ENCODE data around the gene COL18A1. TPM values are rescaled to one million over a fixed set of nuclear protein-coding genes. Genes with fewer than 3 reads are reported as not detected.

The COL18A1 gene
- polyA plus RNA-seq, 2 of the 4 experiments (the other 2 are of a cell fraction): 17.3 to 88.4 TPM

DNA sequence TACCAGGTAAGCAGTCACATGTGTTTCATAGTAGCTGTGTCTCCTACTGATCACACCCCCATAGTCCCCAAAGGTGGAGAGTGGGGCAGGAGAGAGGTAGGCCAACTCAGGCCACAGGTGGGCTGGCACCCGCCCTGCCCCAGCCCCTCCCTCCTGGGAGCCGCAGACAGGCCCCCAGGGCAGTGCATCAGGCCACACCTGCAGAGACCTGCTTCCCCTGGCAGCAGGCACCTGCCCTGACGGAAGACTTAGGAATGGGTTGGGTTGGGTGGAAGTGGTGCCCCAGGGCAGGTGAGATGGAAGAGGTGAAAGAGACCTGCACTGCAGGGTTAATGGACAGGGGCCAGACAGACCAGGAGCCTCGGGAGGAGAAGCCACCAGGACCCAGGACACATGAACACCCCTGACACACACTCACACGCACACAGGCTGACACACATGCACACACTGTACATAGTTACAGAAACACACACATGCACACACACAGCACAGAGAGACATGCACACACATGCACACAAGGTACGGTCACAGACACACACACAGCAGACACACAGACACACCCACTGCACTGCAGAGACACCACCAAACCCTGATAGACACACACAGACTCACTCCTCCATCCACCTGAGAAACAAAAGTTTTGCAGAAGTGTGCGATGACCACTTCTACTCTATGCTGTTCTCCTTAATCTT is 1.7 kb upstream of the COL18A1 start:
- Histone ChIP-seq H3K4me3 (no peak overlapping the region), H3K4me1 (peaks cover 24% of the 10 kb centered on the region), H3K27ac (no peak overlapping the region; a peak in 1 of 6 replicates), H3K9me3 (peaks cover 12% of the 10 kb centered on the region; the same call in 2 of the 3 replicates), H3K4me2 (no peak overlapping the region)
- no peak for DNase-seq (ENCODE audit: low read depth in 1 of 2, low spot score in 1 of 2)
- CTCF ChIA-PET: interaction anchor here (1.3 kb wide), 1 partner anchor 74 kb away, joined by 3 read pairs; no protein-coding TSS in a partner anchor
- no peak for FAIRE-seq
- POLR2A ChIA-PET: no interaction called here
- 78% methylated on average over 5 of the region's 7 CpGs for WGBS (ENCODE audit: missing lambda C conversion rate)
- no peak for TF ChIP-seq HDAC2 (IDR thresholded peaks at IDR 0.05)
- TF ChIP-seq EHMT2 (IDR thresholded peaks at IDR 0.05; ENCODE audit: low read depth): no peak
- TF ChIP-seq CHD2 (IDR thresholded peaks at IDR 0.05; ENCODE audit: low read length, partially characterized antibody): no peak
- TF ChIP-seq ZNF302 (CRISPR knock-in tag; IDR thresholded peaks at IDR 0.05): no peak
- TF ChIP-seq PBX3 (IDR thresholded peaks at IDR 0.05): no peak
- no peak for TF ChIP-seq GATA3 (IDR thresholded peaks at IDR 0.05; ENCODE audit: borderline replicate concordance)
- no peak for TF ChIP-seq TP53 (CRISPR knock-in tag; IDR thresholded peaks at IDR 0.05)
- no peak for TF ChIP-seq MAFK (IDR thresholded peaks at IDR 0.05; ENCODE audit: partially characterized antibody)
- TF ChIP-seq HOXB13 (CRISPR knock-in tag; IDR thresholded peaks at IDR 0.05; ENCODE audit: low read depth): no peak
- TF ChIP-seq, protein P1, sequence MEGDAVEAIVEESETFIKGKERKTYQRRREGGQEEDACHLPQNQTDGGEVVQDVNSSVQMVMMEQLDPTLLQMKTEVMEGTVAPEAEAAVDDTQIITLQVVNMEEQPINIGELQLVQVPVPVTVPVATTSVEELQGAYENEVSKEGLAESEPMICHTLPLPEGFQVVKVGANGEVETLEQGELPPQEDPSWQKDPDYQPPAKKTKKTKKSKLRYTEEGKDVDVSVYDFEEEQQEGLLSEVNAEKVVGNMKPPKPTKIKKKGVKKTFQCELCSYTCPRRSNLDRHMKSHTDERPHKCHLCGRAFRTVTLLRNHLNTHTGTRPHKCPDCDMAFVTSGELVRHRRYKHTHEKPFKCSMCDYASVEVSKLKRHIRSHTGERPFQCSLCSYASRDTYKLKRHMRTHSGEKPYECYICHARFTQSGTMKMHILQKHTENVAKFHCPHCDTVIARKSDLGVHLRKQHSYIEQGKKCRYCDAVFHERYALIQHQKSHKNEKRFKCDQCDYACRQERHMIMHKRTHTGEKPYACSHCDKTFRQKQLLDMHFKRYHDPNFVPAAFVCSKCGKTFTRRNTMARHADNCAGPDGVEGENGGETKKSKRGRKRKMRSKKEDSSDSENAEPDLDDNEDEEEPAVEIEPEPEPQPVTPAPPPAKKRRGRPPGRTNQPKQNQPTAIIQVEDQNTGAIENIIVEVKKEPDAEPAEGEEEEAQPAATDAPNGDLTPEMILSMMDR (IDR thresholded peaks at IDR 0.05): no peak
- no peak for TF ChIP-seq JUNB (IDR thresholded peaks at IDR 0.05)
- TF ChIP-seq NFE2L2 (conservative IDR thresholded peaks at IDR 0.05; ENCODE audit: low read length): no peak
- TF ChIP-seq TFCP2L1 (CRISPR knock-in tag; IDR thresholded peaks at IDR 0.05): no peak
- TF ChIP-seq RFX5 (IDR thresholded peaks at IDR 0.05): no peak
- no peak for TF ChIP-seq FOSL2 (IDR thresholded peaks at IDR 0.05)
- TF ChIP-seq FOSL2 (CRISPR knock-in tag; IDR thresholded peaks at IDR 0.05): no peak
- TF ChIP-seq HOXB5 (CRISPR knock-in tag; IDR thresholded peaks at IDR 0.05): no peak
- no peak for TF ChIP-seq ZSCAN20 (CRISPR knock-in tag; IDR thresholded peaks at IDR 0.05)
- no peak for TF ChIP-seq SREBF2 (IDR thresholded peaks at IDR 0.05)
- no peak for ATAC-seq

DNA sequence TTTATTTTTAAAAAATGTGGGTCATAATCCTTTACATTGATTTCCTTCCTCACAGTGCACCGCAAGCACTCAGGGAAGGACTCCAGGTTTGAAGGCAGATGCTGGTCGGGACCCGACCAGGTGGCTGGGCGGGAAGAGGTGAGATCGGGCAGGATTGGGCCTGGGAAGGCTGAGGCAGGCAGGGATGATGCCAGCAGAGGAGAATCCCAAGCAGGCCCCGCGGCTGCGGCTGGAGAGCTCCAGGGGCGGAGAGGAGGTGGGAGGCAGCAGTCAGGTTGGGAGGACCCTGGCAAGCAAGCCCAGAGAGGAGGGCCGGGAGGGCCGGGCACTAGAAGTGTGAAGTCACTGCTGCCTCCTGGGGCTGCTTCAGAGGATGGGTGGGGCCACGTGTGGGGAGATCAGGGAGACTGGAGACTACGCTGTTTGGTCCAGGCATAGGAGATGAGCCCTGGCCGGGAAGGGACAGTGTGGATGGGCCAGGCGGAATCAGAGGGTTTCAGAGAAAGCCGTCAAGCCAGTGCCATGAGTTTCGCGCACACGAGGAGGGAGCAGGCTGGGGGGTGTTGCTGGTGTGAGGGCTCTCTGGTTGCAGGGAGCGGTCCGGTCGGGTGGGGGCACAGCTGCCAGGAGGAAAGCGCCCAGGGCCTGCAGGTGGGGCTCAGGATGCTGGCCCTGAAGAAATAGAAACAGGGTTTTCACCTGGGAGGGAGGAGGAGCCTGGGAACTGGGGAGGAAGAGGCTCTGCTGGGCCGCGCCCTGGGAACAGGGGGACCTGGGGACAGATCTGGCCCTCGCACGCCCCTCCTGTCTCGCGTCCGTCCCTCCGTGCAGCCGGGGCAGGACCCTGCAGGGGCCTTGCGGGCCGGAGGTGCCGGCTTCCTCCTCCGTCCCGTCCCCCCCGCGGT is 888 bp upstream of the COL18A1 start:
- Histone ChIP-seq H3K4me3 (peak overlapping the region; percentile 91), H3K9me3 (peaks cover 12% of the 10 kb centered on the region; the same call in 2 of the 3 replicates), H3K4me1 (peaks cover 31% of the 10 kb centered on the region), H3K27ac (peak overlapping the region; percentile 77 to 100), H3K4me2 (peak overlapping the region; percentile 91)
- 86% methylated on average over 25 of the region's 39 CpGs for WGBS (ENCODE audit: missing lambda C conversion rate)
- ATAC-seq: peak in 1 of 2 experiments; percentile 9; a peak in 3 of 6 replicates
- ChIA-PET CTCF (no interaction called here), POLR2A (no interaction called here)
- FAIRE-seq: no peak
- no peak for DNase-seq (ENCODE audit: low read depth in 1 of 2, low spot score in 1 of 2)
- TF ChIP-seq CEBPB (IDR thresholded peaks at IDR 0.05) (no peak), PHF8 (IDR thresholded peaks at IDR 0.05; ENCODE audit: borderline replicate concordance, low read depth) (no peak)

All from A549 (cell line).